B cell (primary cell): ENCODE measurements around the gene ISG15. TPM values are rescaled to one million over a fixed set of nuclear protein-coding genes. Genes with fewer than 3 reads are reported as not detected.

ENCODE experiments used
- ATAC-seq: fragments of 200-7000 bp; cut with Tn5 transposase; one replicate; pipeline ENCODE4 v1.10.0; 2021; ENCODE audit warnings: low read depth, mild to moderate bottlenecking, moderate number of reproducible peaks, moderate library complexity
- CTCF ChIA-PET: fragments of 350-600 bp; sonication (Branson Sonifier 250); formaldehyde crosslinking; loops from one replicate; lab custom pipeline; 2021; ENCODE audit warnings: antibody characterized with exemption, inconsistent platforms; lab: Charles Lee
- POLR2A ChIA-PET: fragments of 350-600 bp; sonication (Branson Sonifier 250); formaldehyde crosslinking; loops from one replicate; lab custom pipeline; 2021; ENCODE audit warnings: antibody characterized with exemption; lab: Charles Lee
- DNase-seq: peaks from one replicate; pipeline ENCODE4 v3.0.0; 2013
- H2AFZ ChIP-seq: 2 replicates; pipeline ENCODE4 v1.6.1; 2012; ENCODE audit warnings: mild to moderate bottlenecking, low read depth, low read length; ENCODE audit not compliant: insufficient read depth, poor library complexity, severe bottlenecking
- H3K27ac ChIP-seq, 2 donors: 1 replicate in 1 of 2; 2 replicates in 1 of 2; pipeline ENCODE4 v1.5.1; 2012 to 2013; ENCODE audit warnings: low read length in 2 of 2, mild to moderate bottlenecking in 2 of 2, moderate library complexity in 1 of 2
- H3K27me3 ChIP-seq, 4 experiments: fragments of 200-600 bp in 1 of 4; sonication (generic) in 1 of 4; replicated peaks in 1 of 4; 1 replicate in 2 of 4; 2 replicates in 2 of 4; pipeline versions ENCODE4 v1.6.1 to v1.7.0; 2013 to 2016; ENCODE audit warnings: low read length in 3 of 4, mild to moderate bottlenecking in 2 of 4, mixed read lengths in 1 of 4, moderate library complexity in 1 of 4; ENCODE audit not compliant: insufficient read depth in 4 of 4, control insufficient read depth in 3 of 4; ENCODE audit errors: control extremely low read depth in 1 of 4
- H3K36me3 ChIP-seq, 2 experiments: replicated peaks in 1 of 2; 1 replicate in 1 of 2; 2 replicates in 1 of 2; pipeline versions ENCODE4 v1.6.1 to v1.7.1; 2013; ENCODE audit warnings: low read length in 1 of 2; ENCODE audit not compliant: insufficient read depth in 2 of 2, control insufficient read depth in 1 of 2; ENCODE audit errors: control extremely low read depth in 1 of 2, extremely low read depth in 1 of 2
- H3K4me1 ChIP-seq, 2 donors: fragments of 200-600 bp in 1 of 2; sonication (generic) in 1 of 2; 1 replicate in 1 of 2; 2 replicates in 1 of 2; pipeline versions ENCODE4 v1.5.1 to v1.6.1; 2013 to 2017; ENCODE audit warnings: low read length in 2 of 2; ENCODE audit not compliant: control insufficient read depth in 2 of 2, insufficient read depth in 2 of 2
- H3K4me2 ChIP-seq: replicated peaks from 2 replicates; pipeline ENCODE3; 2012; ENCODE audit warnings: mild to moderate bottlenecking, low read depth, low read length; ENCODE audit not compliant: poor library complexity, severe bottlenecking
- H3K4me3 ChIP-seq, 5 experiments: fragments of 200-600 bp in 1 of 5; sonication (generic) in 1 of 5; 1 replicate in 3 of 5; 2 replicates in 2 of 5; pipeline versions ENCODE4 v1.5.1 to v1.7.0; 2011 to 2016; ENCODE audit warnings: low read length in 4 of 5, mild to moderate bottlenecking in 4 of 5, low read depth in 2 of 5, control low read depth in 1 of 5, moderate library complexity in 1 of 5; ENCODE audit not compliant: insufficient read depth in 1 of 5; ENCODE audit errors: control extremely low read depth in 1 of 5, extremely low read depth in 1 of 5
- H3K79me2 ChIP-seq: fragments of 200-600 bp; sonication (generic); one replicate; pipeline ENCODE4 v1.6.0; 2016; ENCODE audit warnings: low read length; ENCODE audit not compliant: control insufficient read depth, insufficient read depth
- H3K9ac ChIP-seq: fragments of 200-600 bp; sonication (generic); 2 replicates; pipeline ENCODE4 v1.6.1; 2017; ENCODE audit warnings: mild to moderate bottlenecking, low read length, moderate library complexity
- H3K9me3 ChIP-seq, 3 donors: one replicate each; pipeline versions ENCODE4 v1.6.1 to v1.7.1; 2013; ENCODE audit warnings: low read length in 2 of 3; ENCODE audit not compliant: control insufficient read depth in 2 of 3, insufficient read depth in 1 of 3; ENCODE audit errors: control extremely low read depth in 1 of 3
- H4K20me1 ChIP-seq: 2 replicates; pipeline ENCODE4 v1.6.0; 2012; ENCODE audit warnings: mild to moderate bottlenecking, low read length; ENCODE audit not compliant: insufficient read depth, control insufficient read depth, poor library complexity, severe bottlenecking
- H3K27ac Mint-ChIP-seq: one replicate; pipeline ENCODE4 v1.8.0; 2021; ENCODE audit warnings: mixed read lengths
- H3K27me3 Mint-ChIP-seq: one replicate; pipeline ENCODE4 v1.8.0; 2021; ENCODE audit warnings: mixed read lengths
- H3K4me1 Mint-ChIP-seq: one replicate; pipeline ENCODE4 v1.8.0; 2021; ENCODE audit warnings: mixed read lengths
- H3K4me3 Mint-ChIP-seq: one replicate; pipeline ENCODE4 v1.8.0; 2021; ENCODE audit warnings: mixed read lengths
- H3K9me3 Mint-ChIP-seq: one replicate; pipeline ENCODE4 v1.8.0; 2022; ENCODE audit warnings: mixed read lengths; ENCODE audit not compliant: insufficient read depth
- EZH2 ChIP-seq: IDR thresholded peaks from 2 replicates; pipeline ENCODE4 v1.6.1; 2012; ENCODE audit warnings: borderline replicate concordance, low read depth, mild to moderate bottlenecking, moderate library complexity, low read length; ENCODE audit not compliant: insufficient read depth, poor library complexity, severe bottlenecking
- WGBS: methylation state at CpG from one replicate; pipeline ENCODE4 v1.1.5; 2013; ENCODE audit warnings: missing lambda C conversion rate; ENCODE audit not compliant: insufficient coverage; 5-methylcytosine and 5-hydroxymethylcytosine counted together
- intact Hi-C: fragments of 100-400 bp; cut with micrococcal nuclease; formaldehyde crosslinking; loops from one replicate; pipeline ENCODE4 v1.10.0; 2022
- polyA plus RNA-seq: library from polyadenylated mRNA; depleted of rRNA; stranded (reverse); fragments of >200 nt; gene quantifications from 2 replicates; pipeline ENCODE4 v1.2.3, GENCODE V29; 2012
- total RNA-seq, 2 donors: library from RNA; stranded (reverse); fragments of 120-200 nt in 1 of 2; gene quantifications; 1 replicate in 1 of 2; 2 replicates in 1 of 2; pipeline versions ENCODE4 v1.2.3 to v1.2.4, GENCODE V29; 2013 to 2022
- TF ChIP-seq, protein P1 (sequence below): fragments of 200-600 bp; IDR thresholded peaks from one replicate; pipeline ENCODE4 v1.8.0; 2022; ENCODE audit warnings: antibody characterized with exemption, mild to moderate bottlenecking

The ISG15 gene
- total and polyA plus RNA-seq, 2 donors (not counting 1 experiment from before 2014, with no cell fraction given) = 28.3 to 91.4 TPM

DNA sequence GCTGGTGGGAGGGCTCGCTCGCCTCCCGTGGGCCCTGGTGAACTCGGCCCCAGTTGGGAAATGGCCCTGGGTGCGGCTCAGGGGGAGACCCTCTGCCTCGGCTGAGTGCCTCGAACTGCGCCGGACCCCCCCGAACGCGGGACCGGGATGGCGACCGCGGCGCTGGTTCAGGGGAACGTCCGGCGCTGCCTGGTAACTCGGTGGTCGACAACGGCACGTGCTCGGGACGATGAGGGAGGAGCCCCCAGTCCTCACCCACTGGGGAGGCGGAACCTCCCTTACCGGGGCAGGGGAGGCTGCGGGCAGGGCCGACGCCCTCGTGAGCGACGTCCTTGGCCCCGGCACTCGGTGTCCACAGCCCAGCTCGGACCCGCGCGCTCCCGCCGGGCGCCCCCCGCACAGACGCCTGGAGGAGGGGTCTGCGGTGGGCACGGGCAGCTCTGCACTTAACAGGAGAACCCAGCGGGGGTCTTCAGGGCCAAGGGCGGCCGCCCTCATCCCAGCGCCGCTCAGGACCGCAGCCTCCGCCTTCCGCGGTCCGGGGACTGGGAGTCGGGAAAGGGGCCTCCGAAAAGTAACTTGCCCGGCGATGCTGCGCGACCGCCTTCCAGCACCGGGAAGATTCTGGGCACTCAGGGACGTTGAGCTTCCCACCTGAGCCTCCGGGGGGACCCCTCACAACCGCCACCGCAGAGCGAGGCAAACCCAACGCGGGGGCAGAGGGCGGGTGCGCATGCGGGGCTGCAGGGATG, 15.1 kb upstream of the ISG15 start:
- Histone ChIP-seq H3K79me2 (no peaks in the 10 kb centered on the region), H3K4me3 (no peak overlapping the region), H3K9me3 (peaks cover 0 to 27% (median 0%) of the 10 kb centered on the region in 3 donors), H3K4me1 (peaks cover 33 to 43% of the 10 kb centered on the region in 2 donors), H3K36me3 (no peaks in the 10 kb centered on the region), H2AFZ (no peak overlapping the region), H3K4me2 (peak overlapping the region; percentile 99), H3K27me3 (peaks cover 0 to 68% (median 28%) of the 10 kb centered on the region in 4 experiments), H4K20me1 (no peaks in the 10 kb centered on the region), H3K9ac (no peak overlapping the region), H3K27ac (no peak overlapping the region)
- WGBS = 9% methylated on average over 75 of the region's 75 CpGs
- intact Hi-C loops = no loop called here
- Mint-ChIP-seq H3K4me3 (peak overlapping the region; percentile 56), H3K27me3 (peaks cover 20% of the 10 kb centered on the region), H3K27ac (no peak overlapping the region), H3K9me3 (no peaks in the 10 kb centered on the region), H3K4me1 (peaks cover 16% of the 10 kb centered on the region)
- ChIA-PET POLR2A (interaction anchor here (0.5 kb wide), 1 partner anchor 1247 kb away, joined by 7 read pairs; no protein-coding TSS in a partner anchor), CTCF (interaction anchor here (1.5 kb wide), 1 partner anchor 14 kb away, joined by 6 read pairs; no protein-coding TSS in a partner anchor)
- DNase-seq (peak; percentile 58), ATAC-seq (no peak)
- TF ChIP-seq, protein P1, sequence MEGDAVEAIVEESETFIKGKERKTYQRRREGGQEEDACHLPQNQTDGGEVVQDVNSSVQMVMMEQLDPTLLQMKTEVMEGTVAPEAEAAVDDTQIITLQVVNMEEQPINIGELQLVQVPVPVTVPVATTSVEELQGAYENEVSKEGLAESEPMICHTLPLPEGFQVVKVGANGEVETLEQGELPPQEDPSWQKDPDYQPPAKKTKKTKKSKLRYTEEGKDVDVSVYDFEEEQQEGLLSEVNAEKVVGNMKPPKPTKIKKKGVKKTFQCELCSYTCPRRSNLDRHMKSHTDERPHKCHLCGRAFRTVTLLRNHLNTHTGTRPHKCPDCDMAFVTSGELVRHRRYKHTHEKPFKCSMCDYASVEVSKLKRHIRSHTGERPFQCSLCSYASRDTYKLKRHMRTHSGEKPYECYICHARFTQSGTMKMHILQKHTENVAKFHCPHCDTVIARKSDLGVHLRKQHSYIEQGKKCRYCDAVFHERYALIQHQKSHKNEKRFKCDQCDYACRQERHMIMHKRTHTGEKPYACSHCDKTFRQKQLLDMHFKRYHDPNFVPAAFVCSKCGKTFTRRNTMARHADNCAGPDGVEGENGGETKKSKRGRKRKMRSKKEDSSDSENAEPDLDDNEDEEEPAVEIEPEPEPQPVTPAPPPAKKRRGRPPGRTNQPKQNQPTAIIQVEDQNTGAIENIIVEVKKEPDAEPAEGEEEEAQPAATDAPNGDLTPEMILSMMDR = no peak
- TF ChIP-seq EZH2 = peak; percentile 72

- H3K27ac Mint-ChIP-seq = no peak overlapping the region
- ChIA-PET POLR2A (no interaction called here), CTCF (no interaction called here)
- Histone ChIP-seq H3K4me3 (peak overlapping the region in 2 of 5 experiments; percentile 26 to 60), H3K27me3 (peaks cover 0 to 68% (median 32%) of the 10 kb centered on the region in 4 experiments), H3K36me3 (no peaks in the 10 kb centered on the region), H3K4me1 (peaks cover 33 to 43% of the 10 kb centered on the region in 2 donors), H3K79me2 (no peaks in the 10 kb centered on the region), H2AFZ (no peak overlapping the region), H3K9ac (peak overlapping the region; percentile 70), H3K9me3 (peaks cover 0 to 26% (median 0%) of the 10 kb centered on the region in 3 donors), H3K27ac (no peak overlapping the region), H3K4me2 (peak overlapping the region; percentile 99), H4K20me1 (no peaks in the 10 kb centered on the region)
- DNase-seq (no peak), ATAC-seq (no peak)
- H3K4me3 Mint-ChIP-seq = peak overlapping the region; percentile 41
- peaks cover 24% of the 10 kb centered on the region for H3K27me3 Mint-ChIP-seq
- peaks cover 16% of the 10 kb centered on the region for H3K4me1 Mint-ChIP-seq
- no peaks in the 10 kb centered on the region for H3K9me3 Mint-ChIP-seq
- WGBS = 8% methylated on average over 7 of the region's 27 CpGs
- intact Hi-C loops = no loop called here
- TF ChIP-seq, protein P1 = no peak
- no peak for TF ChIP-seq EZH2
These were observed 14.6 kb upstream of the ISG15 start for GRCh38 chr1:998745-998994.
